Measurements from ENCODE around the gene DNAH7.
"Not testable (repeated sequence)": the region's sequence is repeated elsewhere in the genome, so short reads cannot be mapped to it uniquely, and the experiment has no call there.

The DNAH7 gene

GRCh38 chr2:195967336-195967735 is 101.3 kb downstream of the DNAH7 start:
- DNase-seq (ENCODE audit: low read depth), result no peak

- no peak for DNase-seq (ENCODE audit: low read depth)
Observed at GRCh38 chr2:195961873-195962272, 106.8 kb downstream of the DNAH7 start.

- DNase-seq (ENCODE audit: low read depth), result no peak
Observed at GRCh38 chr2:195959341-195959740, 109.3 kb downstream of the DNAH7 start.

- DNase-seq (ENCODE audit: low read depth), result no peak
Observed at GRCh38 chr2:195956725-195957124, 111.9 kb downstream of the DNAH7 start.

GRCh38 chr2:195945056-195945455 is 123.6 kb downstream of the DNAH7 start:
- no peak for DNase-seq (ENCODE audit: low read depth)

- no peak for DNase-seq (ENCODE audit: low read depth)
Observed at GRCh38 chr2:195937176-195937575, 131.5 kb downstream of the DNAH7 start.

- no peak for DNase-seq (ENCODE audit: low read depth)
Observed at GRCh38 chr2:195934484-195934883, 134.2 kb downstream of the DNAH7 start.

GRCh38 chr2:195929531-195929930 is 139.1 kb downstream of the DNAH7 start:
- DNase-seq (ENCODE audit: low read depth), result no peak

GRCh38 chr2:195925120-195925519 is 143.5 kb downstream of the DNAH7 start:
- no peak for DNase-seq (ENCODE audit: low read depth)

GRCh38 chr2:195923889-195924288 is 144.7 kb downstream of the DNAH7 start:
- DNase-seq (ENCODE audit: low read depth), result no peak

GRCh38 chr2:195917021-195917600 is 151.5 kb downstream of the DNAH7 start:
- not testable (repeated sequence) for DNase-seq (ENCODE audit: low read depth)

- DNase-seq (ENCODE audit: low read depth), result no peak
Observed at GRCh38 chr2:195912079-195912478, 156.6 kb downstream of the DNAH7 start.

- no peak for DNase-seq (ENCODE audit: low read depth)
Observed at GRCh38 chr2:195910570-195910969, 158.1 kb downstream of the DNAH7 start.

GRCh38 chr2:195909926-195910325 is 158.7 kb downstream of the DNAH7 start:
- DNase-seq (ENCODE audit: low read depth), result no peak

- DNase-seq (ENCODE audit: low read depth), result no peak
Observed at GRCh38 chr2:195907474-195907873, 161.2 kb downstream of the DNAH7 start.

GRCh38 chr2:195903956-195904355 is 164.7 kb downstream of the DNAH7 start:
- no peak for DNase-seq (ENCODE audit: low read depth)

GRCh38 chr2:195902857-195903256 is 165.8 kb downstream of the DNAH7 start:
- DNase-seq (ENCODE audit: low read depth), result no peak

GRCh38 chr2:195899226-195899625 is 169.4 kb downstream of the DNAH7 start:
- no peak for DNase-seq (ENCODE audit: low read depth)

- no peak for DNase-seq (ENCODE audit: low read depth)
Observed at GRCh38 chr2:195898505-195899191, 170.0 kb downstream of the DNAH7 start.

- DNase-seq (ENCODE audit: low read depth), result no peak
Observed at GRCh38 chr2:195891081-195891480, 177.6 kb downstream of the DNAH7 start.

- no peak for DNase-seq (ENCODE audit: low read depth)
Observed at GRCh38 chr2:195879153-195879552, 189.5 kb downstream of the DNAH7 start.

- DNase-seq (ENCODE audit: low read depth), result no peak
Observed at GRCh38 chr2:195871326-195871725, 197.3 kb downstream of the DNAH7 start.

- DNase-seq (ENCODE audit: low read depth), result no peak
Observed at GRCh38 chr2:195864316-195864715, 204.3 kb downstream of the DNAH7 start.

- DNase-seq (ENCODE audit: low read depth), result no peak
Observed at GRCh38 chr2:195863564-195863963, 205.1 kb downstream of the DNAH7 start.

All from T-helper 22 cell (primary cell).